ENCODE data around the gene MTRR. TPM values are rescaled to one million over a fixed set of nuclear protein-coding genes. Genes with fewer than 3 reads are reported as not detected.

Gene MTRR
- total RNA-seq, 1 experiment from 2014 or later, result 57.1 TPM

GRCh38 chr5:7881091-7881490, 12.1 kb downstream of the MTRR start:
- no peak overlapping the region for H3K27ac ChIP-seq (ENCODE audit: low read depth, low read length, poor library complexity, severe bottlenecking)
- ChIA-PET POLR2A (ENCODE audit: low non-redundant PET) (no interaction called here), CTCF (no interaction called here)
- H3K4me1 ChIP-seq (ENCODE audit: insufficient read depth, low read length, poor library complexity, severe bottlenecking), result peaks cover 30% of the 10 kb centered on the region
- H3K27me3 ChIP-seq (replicated peaks; ENCODE audit: insufficient read depth, low read depth, low read length, poor library complexity), result no peaks in the 10 kb centered on the region
- no TSS peak for BruUV-seq (replicated peaks)
- no peak for DNase-seq (ENCODE audit: low spot score)
- no peak overlapping the region for H3K4me3 ChIP-seq (ENCODE audit: low read depth, low read length, poor library complexity, severe bottlenecking)
- H3K36me3 ChIP-seq (ENCODE audit: insufficient read depth, low read length, poor library complexity, severe bottlenecking), result peaks cover 81% of the 10 kb centered on the region
- intact Hi-C loops (cut with micrococcal nuclease; ENCODE audit: unreplicated experiment), result no loop called here
- TF ChIP-seq CTCF (conservative IDR thresholded peaks at IDR 0.05; ENCODE audit: low read depth, low read length) (no peak), EZH2 (IDR thresholded peaks at IDR 0.05; ENCODE audit: borderline replicate concordance, low read depth, low read length, poor library complexity, severe bottlenecking) (no peak)
- H3K9me3 ChIP-seq (ENCODE audit: low read depth, low read length, poor library complexity, severe bottlenecking), result no peaks in the 10 kb centered on the region

DNA sequence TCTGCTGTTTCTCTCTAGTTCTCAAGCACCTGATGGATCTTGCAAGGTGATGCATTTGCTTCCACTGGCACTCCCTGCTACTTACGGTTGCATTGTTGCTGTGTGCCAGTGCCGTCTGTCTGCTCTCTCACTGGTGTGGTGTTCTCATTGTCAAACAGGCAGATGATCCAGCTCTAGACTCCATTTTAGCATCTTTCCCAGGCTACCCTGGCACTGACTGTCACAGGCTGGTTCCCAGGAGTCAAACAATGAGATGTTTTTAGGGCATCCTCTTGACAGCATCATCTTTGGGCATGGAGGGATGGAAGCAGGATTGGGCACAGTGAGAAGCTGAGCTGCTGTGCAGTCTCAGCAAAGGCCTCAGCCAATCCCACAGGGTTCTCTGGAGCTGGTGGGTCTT, 12.9 kb downstream of the MTRR start:
- Histone ChIP-seq H3K9me3 (ENCODE audit: low read depth, low read length, poor library complexity, severe bottlenecking) (no peaks in the 10 kb centered on the region), H3K27ac (ENCODE audit: low read depth, low read length, poor library complexity, severe bottlenecking) (no peak overlapping the region), H3K4me1 (ENCODE audit: insufficient read depth, low read length, poor library complexity, severe bottlenecking) (peaks cover 30% of the 10 kb centered on the region), H3K36me3 (ENCODE audit: insufficient read depth, low read length, poor library complexity, severe bottlenecking) (peaks cover 81% of the 10 kb centered on the region), H3K4me3 (ENCODE audit: low read depth, low read length, poor library complexity, severe bottlenecking) (no peak overlapping the region), H3K27me3 (replicated peaks; ENCODE audit: insufficient read depth, low read depth, low read length, poor library complexity) (no peaks in the 10 kb centered on the region)
- TF ChIP-seq EZH2 (IDR thresholded peaks at IDR 0.05; ENCODE audit: borderline replicate concordance, low read depth, low read length, poor library complexity, severe bottlenecking) (no peak), CTCF (conservative IDR thresholded peaks at IDR 0.05; ENCODE audit: low read depth, low read length) (no peak)
- ChIA-PET CTCF (no interaction called here), POLR2A (ENCODE audit: low non-redundant PET) (no interaction called here)
- BruUV-seq (replicated peaks), result no TSS peak
- no peak for DNase-seq (ENCODE audit: low spot score)
- intact Hi-C loops (cut with micrococcal nuclease; ENCODE audit: unreplicated experiment), result no loop called here

- intact Hi-C loops (cut with micrococcal nuclease; ENCODE audit: unreplicated experiment), result no loop called here
- Histone ChIP-seq H3K4me3 (ENCODE audit: low read depth, low read length, poor library complexity, severe bottlenecking) (no peak overlapping the region), H3K27ac (ENCODE audit: low read depth, low read length, poor library complexity, severe bottlenecking) (no peak overlapping the region), H3K36me3 (ENCODE audit: insufficient read depth, low read length, poor library complexity, severe bottlenecking) (peaks cover 77% of the 10 kb centered on the region), H3K9me3 (ENCODE audit: low read depth, low read length, poor library complexity, severe bottlenecking) (no peaks in the 10 kb centered on the region), H3K4me1 (ENCODE audit: insufficient read depth, low read length, poor library complexity, severe bottlenecking) (peaks cover 30% of the 10 kb centered on the region), H3K27me3 (replicated peaks; ENCODE audit: insufficient read depth, low read depth, low read length, poor library complexity) (no peaks in the 10 kb centered on the region)
- ChIA-PET POLR2A (ENCODE audit: low non-redundant PET) (no interaction called here), CTCF (no interaction called here)
- no TSS peak for BruUV-seq (replicated peaks)
- TF ChIP-seq CTCF (conservative IDR thresholded peaks at IDR 0.05; ENCODE audit: low read depth, low read length) (no peak), EZH2 (IDR thresholded peaks at IDR 0.05; ENCODE audit: borderline replicate concordance, low read depth, low read length, poor library complexity, severe bottlenecking) (no peak)
- DNase-seq (ENCODE audit: low spot score), result peak; percentile 6
Measured at GRCh38 chr5:7882926-7883325, 14.0 kb downstream of the MTRR start.
